PC-9 (cell line): Measurements from ENCODE around the gene SLC22A4. TPM values are rescaled to one million over a fixed set of nuclear protein-coding genes. Genes with fewer than 3 reads are reported as not detected.
A peak's percentile ranks its signal among the peaks of the same experiment; 100 is the strongest.

Experiments
- BruUV-seq: library from RNA; stranded (reverse); fragments of 400-500 nt; replicated peaks from 2 replicates; lab custom pipeline; 2021; lab: Mats Ljungman, UMichigan
- CTCF ChIA-PET: fragments of 300-600 bp; sonication (Branson Sonifier 250); formaldehyde crosslinking; loops from one replicate; lab custom pipeline; 2022; ENCODE audit warnings: antibody characterized with exemption; lab: Charles Lee
- POLR2A ChIA-PET: fragments of 300-600 bp; sonication (Branson Sonifier 250); formaldehyde crosslinking; loops from one replicate; lab custom pipeline; 2022; ENCODE audit warnings: antibody characterized with exemption; ENCODE audit not compliant: unreplicated experiment; lab: Charles Lee
- DNase-seq, 2 experiments: peaks; one replicate each; pipeline versions ENCODE4 v3.0.0 to v3.0.0-alpha.2; 2015 to 2022; ENCODE audit warnings: mixed read lengths in 1 of 2
- H2AFZ ChIP-seq: fragments of 200-600 bp; sonication (generic); 2 replicates; pipeline ENCODE4 v1.8.1; 2017; ENCODE audit warnings: antibody characterized with exemption
- H3F3A ChIP-seq: fragments of 200-600 bp; sonication (generic); 2 replicates; pipeline ENCODE4 v1.8.1; 2017; ENCODE audit warnings: antibody characterized with exemption, mild to moderate bottlenecking, low read depth; ENCODE audit not compliant: insufficient read depth
- H3K27ac ChIP-seq: fragments of 200-600 bp; sonication (generic); 2 replicates; pipeline ENCODE4 v1.6.1; 2016; ENCODE audit warnings: mixed run types
- H3K27me3 ChIP-seq: fragments of 200-600 bp; sonication (generic); 2 replicates; pipeline ENCODE4 v1.6.1; 2016; ENCODE audit warnings: low read depth, mixed run types; ENCODE audit not compliant: insufficient read depth
- H3K36me3 ChIP-seq: fragments of 200-600 bp; sonication (generic); 2 replicates; pipeline ENCODE4 v1.6.1; 2016; ENCODE audit warnings: low read depth, mixed run types
- H3K4me1 ChIP-seq: fragments of 200-600 bp; sonication (generic); replicated peaks from 2 replicates; pipeline ENCODE4 v1.6.1; 2016; ENCODE audit warnings: mixed run types; ENCODE audit not compliant: insufficient read depth
- H3K4me2 ChIP-seq: fragments of 200-600 bp; sonication (generic); 2 replicates; pipeline ENCODE4 v1.6.1; 2017; ENCODE audit warnings: mixed run types
- H3K4me3 ChIP-seq: fragments of 200-600 bp; sonication (generic); 2 replicates; pipeline ENCODE4 v1.6.1; 2016; ENCODE audit warnings: mixed run types
- H3K79me2 ChIP-seq: fragments of 200-600 bp; sonication (generic); 2 replicates; pipeline ENCODE4 v1.6.1; 2017; ENCODE audit warnings: low read depth, mixed run types
- H3K9me2 ChIP-seq: fragments of 200-600 bp; sonication (generic); 2 replicates; pipeline ENCODE4 v1.8.1; 2017; ENCODE audit warnings: mild to moderate bottlenecking; ENCODE audit not compliant: insufficient read depth
- H3K9me3 ChIP-seq: fragments of 200-600 bp; sonication (generic); 2 replicates; pipeline ENCODE4 v1.8.1; 2016; ENCODE audit warnings: low read depth; ENCODE audit not compliant: insufficient read depth
- H4K20me1 ChIP-seq: fragments of 200-600 bp; sonication (generic); 2 replicates; pipeline ENCODE4 v1.8.1; 2017; ENCODE audit not compliant: insufficient read depth
- EZH2 ChIP-seq: fragments of 200-600 bp; sonication (generic); IDR thresholded peaks from 2 replicates; pipeline ENCODE4 v1.8.0; 2017; ENCODE audit warnings: antibody characterized with exemption, low read depth
- intact Hi-C: fragments of 100-400 bp; cut with micrococcal nuclease; formaldehyde crosslinking; loops from one replicate; pipeline ENCODE4 v1.10.0; 2022; ENCODE audit not compliant: unreplicated experiment
- total RNA-seq: library from RNA; stranded (reverse); gene quantifications from 2 replicates; pipeline ENCODE4 v1.2.3, GENCODE V29; 2021
- TF ChIP-seq, protein P1 (sequence below): fragments of 200-600 bp; sonication (generic); conservative IDR thresholded peaks from 2 replicates; pipeline ENCODE4 v1.6.1; 2017; ENCODE audit warnings: mixed run types, antibody characterized with exemption, mild to moderate bottlenecking, moderate library complexity

Gene SLC22A4
- total RNA-seq, 1 experiment from 2014 or later: 4.2 TPM

DNA sequence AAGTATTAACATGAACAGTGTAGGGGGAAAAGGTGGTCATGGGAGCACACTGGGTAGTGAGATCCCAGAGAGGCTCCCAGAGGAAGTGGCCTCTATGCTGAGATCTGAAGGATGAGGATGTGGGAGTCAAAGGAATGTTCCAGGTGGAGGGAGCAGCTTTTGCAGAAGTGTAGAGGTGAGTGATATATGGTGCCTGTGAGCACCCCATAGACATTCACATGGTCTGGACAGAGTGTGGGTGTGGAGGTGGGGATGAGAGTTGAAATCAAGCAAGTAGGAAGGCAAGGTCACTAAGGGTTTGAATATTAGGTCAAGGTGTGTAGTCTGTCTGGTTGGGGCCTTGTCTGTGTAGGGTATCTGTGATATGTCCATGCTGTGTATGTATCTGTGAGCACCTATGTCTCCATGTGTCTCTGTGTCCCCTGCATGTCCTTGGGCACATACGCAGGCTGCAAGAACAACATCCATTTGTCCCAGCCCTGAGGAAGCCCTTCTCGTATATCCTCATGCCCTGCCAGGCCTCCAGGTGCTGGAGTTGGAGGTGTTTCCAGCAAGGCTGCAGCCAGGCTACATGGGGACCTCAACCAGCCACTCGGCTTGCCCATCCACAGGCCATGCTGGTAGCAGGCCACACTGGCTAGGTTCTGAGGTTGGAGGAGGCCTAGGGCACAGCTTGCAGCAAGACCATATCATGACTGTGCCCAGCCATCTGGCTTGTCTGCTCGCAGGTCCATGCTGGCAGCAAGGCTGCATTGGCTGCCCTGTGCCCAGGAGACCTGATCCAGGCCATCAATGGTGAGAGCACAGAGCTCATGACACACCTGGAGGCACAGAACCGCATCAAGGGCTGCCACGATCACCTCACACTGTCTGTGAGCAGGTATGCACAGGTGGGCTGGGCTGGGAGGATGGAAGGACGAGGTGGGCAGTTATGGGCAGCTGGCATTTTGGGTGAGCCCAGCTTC, 32.0 kb upstream of the SLC22A4 start:
- peaks cover 56% of the 10 kb centered on the region for H3K4me1 ChIP-seq
- intact Hi-C loops: no loop called here
- no peak overlapping the region for H3K4me3 ChIP-seq
- no peak overlapping the region; the same call in 1 of the 2 replicates for H3K4me2 ChIP-seq
- POLR2A ChIA-PET: no interaction called here
- peaks cover 9% of the 10 kb centered on the region; the same call in 1 of the 2 replicates for H3F3A ChIP-seq
- H3K36me3 ChIP-seq: no peaks in the 10 kb centered on the region
- CTCF ChIA-PET: interaction anchor here (1.5 kb wide), 1 partner anchor 24 kb away, joined by 4 read pairs; no protein-coding TSS in a partner anchor
- no peaks in the 10 kb centered on the region for H3K9me2 ChIP-seq
- no peak overlapping the region for H3K27ac ChIP-seq
- TF ChIP-seq, protein P1, sequence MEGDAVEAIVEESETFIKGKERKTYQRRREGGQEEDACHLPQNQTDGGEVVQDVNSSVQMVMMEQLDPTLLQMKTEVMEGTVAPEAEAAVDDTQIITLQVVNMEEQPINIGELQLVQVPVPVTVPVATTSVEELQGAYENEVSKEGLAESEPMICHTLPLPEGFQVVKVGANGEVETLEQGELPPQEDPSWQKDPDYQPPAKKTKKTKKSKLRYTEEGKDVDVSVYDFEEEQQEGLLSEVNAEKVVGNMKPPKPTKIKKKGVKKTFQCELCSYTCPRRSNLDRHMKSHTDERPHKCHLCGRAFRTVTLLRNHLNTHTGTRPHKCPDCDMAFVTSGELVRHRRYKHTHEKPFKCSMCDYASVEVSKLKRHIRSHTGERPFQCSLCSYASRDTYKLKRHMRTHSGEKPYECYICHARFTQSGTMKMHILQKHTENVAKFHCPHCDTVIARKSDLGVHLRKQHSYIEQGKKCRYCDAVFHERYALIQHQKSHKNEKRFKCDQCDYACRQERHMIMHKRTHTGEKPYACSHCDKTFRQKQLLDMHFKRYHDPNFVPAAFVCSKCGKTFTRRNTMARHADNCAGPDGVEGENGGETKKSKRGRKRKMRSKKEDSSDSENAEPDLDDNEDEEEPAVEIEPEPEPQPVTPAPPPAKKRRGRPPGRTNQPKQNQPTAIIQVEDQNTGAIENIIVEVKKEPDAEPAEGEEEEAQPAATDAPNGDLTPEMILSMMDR: no peak
- no peak for TF ChIP-seq EZH2
- no peaks in the 10 kb centered on the region for H3K9me3 ChIP-seq
- DNase-seq: no peak
- BruUV-seq: no TSS peak
- no peaks in the 10 kb centered on the region for H3K79me2 ChIP-seq
- H3K27me3 ChIP-seq: 0 out of 2 replicates have a peak, but pooled peaks cover under 1% of the 10 kb centered on the region
- H2AFZ ChIP-seq: no peak overlapping the region
- H4K20me1 ChIP-seq: no peaks in the 10 kb centered on the region

DNA sequence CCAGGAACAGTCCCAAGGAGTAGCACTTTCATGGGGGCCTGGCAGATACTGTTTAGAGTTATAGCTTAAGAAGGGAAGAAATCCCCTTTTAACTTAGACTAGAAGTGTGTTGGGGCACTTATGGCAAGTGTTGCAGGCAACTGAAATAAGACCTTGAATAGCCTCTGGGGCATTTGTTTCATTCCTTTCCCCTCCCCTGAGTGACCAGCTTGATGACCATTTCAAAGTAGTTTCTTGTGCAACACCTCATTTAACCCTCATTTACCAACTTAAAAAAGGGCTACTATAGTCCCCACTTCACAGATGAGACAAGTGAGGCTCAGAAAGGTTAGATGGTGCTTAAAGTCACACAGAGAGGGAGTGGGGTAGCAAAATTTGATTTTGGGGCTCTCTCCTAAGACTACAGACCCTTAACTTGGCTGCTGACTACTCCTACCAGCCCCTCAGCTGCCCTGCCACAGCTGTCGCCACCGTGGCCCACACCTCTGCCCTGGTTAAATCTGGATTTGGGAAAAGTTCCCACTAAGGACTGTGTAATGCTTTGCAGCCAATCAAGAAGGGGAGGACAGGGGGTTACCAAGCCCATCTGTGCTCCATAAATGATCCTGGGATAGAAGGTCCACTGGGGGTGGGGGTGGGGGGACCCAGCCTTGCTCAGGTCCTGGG, 31.2 kb upstream of the SLC22A4 start:
- Histone ChIP-seq H2AFZ (no peak overlapping the region), H3K36me3 (no peaks in the 10 kb centered on the region), H3K4me3 (no peak overlapping the region), H3K4me1 (peaks cover 56% of the 10 kb centered on the region), H3K27ac (no peak overlapping the region), H3F3A (peaks cover 9% of the 10 kb centered on the region; the same call in 1 of the 2 replicates), H3K79me2 (no peaks in the 10 kb centered on the region), H3K27me3 (no peaks in the 10 kb centered on the region), H3K9me2 (no peaks in the 10 kb centered on the region), H4K20me1 (no peaks in the 10 kb centered on the region), H3K9me3 (no peaks in the 10 kb centered on the region), H3K4me2 (no peak overlapping the region; the same call in 1 of the 2 replicates)
- intact Hi-C loops: no loop called here
- ChIA-PET CTCF (no interaction called here), POLR2A (no interaction called here)
- BruUV-seq: no TSS peak
- DNase-seq: no peak
- TF ChIP-seq EZH2: no peak
- TF ChIP-seq, protein P1: no peak

DNA sequence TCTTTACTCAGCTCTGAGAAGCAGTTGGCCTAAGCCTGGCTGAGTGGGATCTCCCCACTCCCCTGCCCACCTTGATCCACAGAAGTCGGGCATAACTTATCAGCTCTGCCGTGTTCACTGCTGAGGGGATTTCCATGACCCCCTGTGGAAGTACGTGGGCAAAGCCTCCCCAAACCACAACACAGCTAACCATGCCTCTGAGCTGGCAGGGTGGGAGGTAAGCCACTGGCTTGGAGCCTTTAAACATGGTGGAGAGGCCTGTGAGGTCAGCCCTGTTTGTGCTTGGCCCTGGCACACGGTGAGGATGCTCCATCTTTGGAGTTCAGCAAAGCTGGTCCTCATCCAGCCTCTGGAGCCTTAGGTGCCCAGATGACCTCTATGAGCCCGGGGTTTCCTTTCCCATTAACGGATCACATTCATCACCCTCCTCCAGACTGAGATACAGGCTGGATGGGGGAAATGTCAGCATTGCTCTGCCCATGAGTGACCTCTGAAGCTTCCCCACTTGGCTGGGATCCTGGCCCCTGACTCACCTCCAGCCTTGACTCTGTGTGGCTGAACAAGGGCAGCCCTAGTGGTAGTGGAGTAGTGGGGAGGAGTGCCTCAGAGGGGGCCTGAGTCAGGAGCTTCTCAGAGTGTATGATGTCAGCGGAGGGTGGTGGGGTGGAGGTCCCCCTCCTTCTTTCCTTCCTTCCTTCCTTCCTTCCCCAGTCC, 30.5 kb upstream of the SLC22A4 start:
- Histone ChIP-seq H3K27me3 (no peaks in the 10 kb centered on the region), H3K36me3 (no peaks in the 10 kb centered on the region), H3K9me2 (no peaks in the 10 kb centered on the region), H3K9me3 (no peaks in the 10 kb centered on the region), H3K79me2 (no peaks in the 10 kb centered on the region), H3F3A (peaks cover 9% of the 10 kb centered on the region; the same call in 1 of the 2 replicates), H3K4me2 (no peak overlapping the region), H3K4me1 (peaks cover 56% of the 10 kb centered on the region), H3K27ac (no peak overlapping the region), H2AFZ (no peak overlapping the region), H3K4me3 (no peak overlapping the region), H4K20me1 (no peaks in the 10 kb centered on the region)
- intact Hi-C loops: no loop called here
- no peak for TF ChIP-seq EZH2
- TF ChIP-seq, protein P1: no peak
- ChIA-PET POLR2A (interaction anchor here (0.5 kb wide), 1 partner anchor 233 kb away, joined by 9 read pairs; no protein-coding TSS in a partner anchor), CTCF (no interaction called here)
- no TSS peak for BruUV-seq
- DNase-seq: peak in 1 of 2 experiments; percentile 29
